Measurements from ENCODE around the gene TRIP13.
"Not testable (repeated sequence)": the region's sequence is repeated elsewhere in the genome, so short reads cannot be mapped to it uniquely, and the experiment has no call there.

The TRIP13 gene

DNA sequence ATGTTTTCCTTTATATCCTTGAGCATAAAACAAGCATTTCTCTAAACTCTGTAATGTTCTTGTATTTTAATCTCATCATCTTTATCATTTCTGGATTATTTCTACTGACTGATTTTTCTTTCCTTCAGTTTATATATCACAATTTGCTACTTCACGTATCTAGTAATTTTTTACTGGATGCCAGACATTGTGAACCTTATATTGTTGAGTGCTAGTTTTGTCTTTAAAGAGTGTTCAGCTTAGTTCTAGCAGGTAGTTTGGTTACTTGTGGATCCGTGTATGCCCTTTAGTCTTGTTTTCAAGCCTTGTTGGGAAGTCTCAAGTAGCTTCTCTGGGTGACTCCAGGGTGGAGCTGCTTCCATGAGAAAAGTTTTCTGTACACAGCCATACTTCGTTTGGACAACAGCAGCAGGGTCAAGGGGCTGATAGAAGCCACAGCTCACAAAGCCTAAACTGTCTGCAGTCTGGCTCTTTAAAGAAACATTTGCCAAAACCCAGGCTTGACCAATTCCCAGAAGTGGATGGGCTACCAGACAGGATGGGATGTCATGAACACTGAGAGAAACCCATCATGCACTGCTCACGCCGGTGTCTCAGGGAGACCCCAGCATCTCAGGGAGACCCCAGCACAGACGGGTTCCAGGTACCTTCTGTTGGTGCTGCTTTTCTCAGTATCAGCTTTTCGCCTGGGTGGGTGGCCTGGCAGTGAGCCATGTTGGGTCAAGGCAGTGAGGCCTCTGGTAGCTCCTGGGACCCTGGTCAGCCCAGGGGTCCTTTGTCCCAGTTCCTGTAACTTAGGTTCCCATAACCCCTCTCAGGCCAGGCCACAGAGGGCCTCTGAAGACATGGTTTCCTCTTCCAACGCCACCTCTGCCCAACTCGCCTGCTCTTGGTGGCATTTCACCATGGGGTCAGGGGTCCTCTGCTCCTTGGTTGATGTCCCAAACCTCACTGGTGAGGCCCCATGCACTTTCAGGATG, 29.1 kb downstream of the TRIP13 start:
- DNase-seq: no peak

DNA sequence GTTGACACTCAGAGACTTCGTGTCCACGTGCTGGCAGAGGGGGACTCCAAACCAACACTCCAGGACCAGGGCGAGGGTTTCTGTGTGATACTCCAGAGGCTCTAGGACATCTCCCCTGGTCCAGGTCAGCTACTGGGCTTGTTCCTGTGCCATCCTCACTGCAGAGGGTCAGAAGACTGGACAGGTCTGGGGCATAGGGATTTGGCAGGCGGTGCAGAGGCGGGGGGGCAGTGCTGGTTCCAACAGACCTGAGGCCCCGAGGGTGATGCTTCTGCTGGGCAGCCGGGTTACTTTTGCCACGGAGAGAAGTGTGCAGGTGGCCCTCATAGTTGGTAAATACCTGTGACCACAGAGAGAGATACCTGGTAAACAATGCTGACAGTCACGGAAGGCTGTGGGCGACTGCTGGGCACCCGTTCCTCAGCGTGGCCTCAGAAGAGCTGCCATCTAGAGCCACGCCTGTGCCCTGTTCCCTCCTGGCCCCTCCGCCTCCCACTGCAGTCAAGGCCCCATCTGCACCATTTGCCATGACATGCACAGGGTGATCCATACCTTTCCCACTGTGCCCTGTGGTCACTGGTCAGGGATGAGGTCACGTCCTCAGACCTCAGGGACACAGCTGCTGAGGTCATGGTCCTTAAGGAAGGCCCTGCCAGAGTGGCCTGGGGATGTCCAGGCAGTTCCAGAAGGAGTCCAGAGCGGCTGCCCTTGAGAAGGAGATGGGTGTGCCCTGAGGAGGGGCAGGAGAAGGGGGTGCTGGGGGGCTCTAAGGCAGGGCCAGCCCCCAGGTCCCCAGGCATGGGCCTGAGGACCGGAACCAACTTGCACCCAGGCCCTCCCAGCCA, 30.0 kb downstream of the TRIP13 start:
- no peak for DNase-seq

DNA sequence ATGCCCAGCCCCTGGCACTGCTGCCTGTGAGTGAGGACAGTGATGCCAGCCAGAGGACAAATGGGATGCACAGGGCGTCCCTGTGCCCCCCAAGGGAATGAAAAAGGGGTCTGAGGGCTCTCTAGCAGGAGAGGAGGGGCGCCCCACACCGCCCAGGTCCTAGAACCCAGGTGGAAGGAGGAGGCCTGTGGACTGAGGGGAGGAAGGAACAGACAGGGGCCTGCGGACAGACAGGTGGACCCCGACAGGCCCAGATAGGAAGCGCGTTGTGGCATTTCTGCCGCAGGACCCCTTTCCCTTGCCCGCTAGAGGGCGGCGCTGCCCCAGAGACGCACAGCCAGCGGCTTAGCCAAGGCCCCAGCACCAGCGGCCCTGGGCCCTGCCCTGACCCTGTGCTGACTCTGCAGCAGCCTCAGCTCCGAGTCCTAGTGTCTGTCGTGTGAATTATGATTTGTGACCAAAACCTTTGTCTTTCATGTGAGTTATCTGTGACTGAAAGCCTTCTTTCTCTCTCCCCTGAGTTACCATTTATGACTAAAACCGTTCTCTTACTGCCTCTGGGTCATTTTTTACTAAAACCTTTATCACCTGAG, 30.7 kb downstream of the TRIP13 start:
- peak; percentile 82 for DNase-seq

DNA sequence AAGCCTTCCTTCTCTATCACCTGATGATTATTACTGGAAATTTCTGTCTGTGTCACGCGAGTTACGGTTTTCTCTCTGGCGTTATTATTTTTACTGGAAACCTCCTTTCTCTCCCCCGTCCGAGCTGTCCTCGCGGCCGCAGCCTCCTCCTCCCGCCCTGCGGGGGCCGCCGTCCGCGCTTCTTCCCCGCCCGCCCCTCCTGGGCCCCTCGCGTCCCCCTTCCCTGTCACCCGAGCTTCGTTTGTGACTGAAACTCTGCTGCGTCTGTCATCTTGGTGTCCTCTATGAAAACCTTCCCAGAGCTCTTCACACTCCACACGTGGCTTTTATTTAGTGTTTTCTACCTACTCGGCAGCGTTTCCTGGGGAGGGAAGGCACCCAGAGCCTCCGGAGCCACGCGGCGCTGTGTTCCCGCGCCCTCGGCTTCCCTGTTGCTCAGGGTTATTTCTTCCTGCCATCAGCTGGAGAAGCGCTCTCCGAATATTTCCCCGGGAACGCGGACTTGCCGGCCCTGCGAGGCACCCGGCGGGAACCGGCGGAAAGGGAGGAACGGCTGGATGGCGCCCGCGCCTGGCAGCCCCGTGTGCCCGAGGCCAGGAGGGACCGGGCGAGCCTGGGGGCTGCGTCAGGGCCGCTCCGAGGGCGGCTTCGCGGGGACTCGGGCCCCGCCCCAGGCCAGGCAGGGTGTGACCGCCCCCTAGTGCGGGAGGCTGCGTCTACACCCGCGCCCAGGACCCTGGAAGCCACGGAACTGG, 33.9 kb downstream of the TRIP13 start:
- DNase-seq: peak; percentile 54

DNA sequence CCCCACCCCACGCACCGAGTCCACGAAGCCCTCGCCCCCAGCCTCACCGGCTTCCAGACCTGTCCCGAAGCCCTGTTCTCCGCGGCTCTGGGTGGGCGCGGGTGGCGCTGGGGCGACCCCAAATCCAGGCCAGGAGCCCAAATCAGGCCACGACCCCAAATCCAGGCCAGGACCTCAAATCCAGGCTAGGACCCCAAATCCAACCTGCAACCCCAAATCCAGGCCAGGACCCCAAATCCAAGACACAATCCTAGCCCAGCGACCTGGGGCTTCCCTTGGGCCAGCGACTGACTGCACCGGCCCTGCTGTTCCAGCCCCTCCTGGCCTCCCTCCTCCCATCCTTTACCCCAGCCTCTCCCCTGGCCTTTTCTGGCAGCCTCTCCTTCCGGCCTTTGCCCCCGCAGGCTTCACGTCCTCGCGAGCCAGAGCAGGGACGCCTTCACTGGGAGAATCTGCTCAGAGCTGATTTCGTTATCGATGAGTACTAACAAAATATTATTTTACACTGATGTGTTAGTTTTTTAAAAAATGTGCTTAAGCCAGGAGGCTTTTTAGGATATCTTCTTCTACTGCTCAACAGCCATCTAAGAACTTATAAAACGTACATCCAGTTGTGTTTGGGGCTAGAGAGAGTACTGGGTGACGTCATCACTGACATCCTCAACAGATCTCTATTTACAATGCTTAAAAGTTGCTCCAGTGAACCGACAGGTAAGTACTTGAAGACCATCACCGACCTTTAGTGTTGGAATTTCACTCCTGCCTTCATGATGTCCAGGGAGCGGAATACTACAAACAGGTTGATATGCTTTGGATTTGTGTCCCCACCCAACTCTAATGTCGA, 34.7 kb downstream of the TRIP13 start:
- DNase-seq: no peak

DNA sequence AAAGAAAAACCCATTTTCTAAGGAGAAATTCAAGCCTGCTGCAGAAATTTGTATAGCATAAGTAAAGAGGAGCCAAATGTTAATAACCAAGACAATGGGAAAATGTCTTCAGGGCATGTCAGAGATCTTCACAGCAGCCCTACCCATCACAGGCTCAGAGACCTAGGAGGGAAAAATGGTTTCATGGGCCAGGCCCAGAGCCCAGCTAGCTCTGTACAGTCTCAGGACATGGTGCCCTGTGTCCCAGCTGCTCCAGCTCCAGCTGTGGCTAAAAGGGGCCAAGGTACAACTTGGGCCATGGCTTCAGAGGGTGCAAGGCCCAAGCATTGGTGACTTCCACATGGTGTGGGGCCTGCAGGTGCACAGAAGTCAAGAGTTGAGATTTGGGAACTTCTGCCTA, 36.5 kb downstream of the TRIP13 start:
- not testable (repeated sequence) for DNase-seq

DNA sequence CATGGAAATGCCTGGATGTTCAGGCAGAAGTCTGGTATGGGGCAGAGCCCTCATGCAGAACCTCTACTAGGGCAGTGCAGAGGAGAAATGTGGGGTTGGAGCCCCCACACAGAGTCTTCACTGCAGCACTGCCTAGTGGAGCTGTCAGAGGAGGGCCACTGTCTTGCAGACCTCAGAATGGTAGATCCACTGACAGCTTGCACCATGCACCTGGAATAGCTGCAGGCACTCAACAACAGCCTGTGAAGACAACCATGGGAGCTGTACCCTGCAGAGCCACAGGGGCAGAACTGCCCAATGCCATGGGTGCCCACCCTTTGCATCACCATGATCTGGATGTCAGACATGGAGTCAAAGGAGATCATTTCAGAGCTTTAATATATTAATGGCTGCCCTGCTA, 36.9 kb downstream of the TRIP13 start:
- no peak for DNase-seq

DNA sequence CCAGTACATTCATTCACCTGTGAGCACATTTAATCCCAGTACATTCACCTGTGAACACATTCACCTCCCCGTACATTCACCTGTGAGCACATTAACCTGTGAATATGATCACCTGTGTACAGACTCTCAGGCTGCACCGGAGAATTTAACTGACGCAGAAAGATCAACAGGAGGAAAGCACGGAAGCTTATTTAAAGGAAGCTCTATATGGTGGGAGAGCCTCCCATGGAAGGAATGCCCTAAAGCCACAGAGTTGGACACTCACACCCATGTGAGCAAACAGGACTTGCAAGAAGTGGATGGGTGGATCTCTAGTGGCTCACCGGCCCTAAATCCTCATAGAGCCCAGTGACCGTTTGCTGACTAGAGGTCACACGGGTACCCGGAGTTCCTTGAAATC, 38.2 kb downstream of the TRIP13 start:
- no peak for DNase-seq

DNA sequence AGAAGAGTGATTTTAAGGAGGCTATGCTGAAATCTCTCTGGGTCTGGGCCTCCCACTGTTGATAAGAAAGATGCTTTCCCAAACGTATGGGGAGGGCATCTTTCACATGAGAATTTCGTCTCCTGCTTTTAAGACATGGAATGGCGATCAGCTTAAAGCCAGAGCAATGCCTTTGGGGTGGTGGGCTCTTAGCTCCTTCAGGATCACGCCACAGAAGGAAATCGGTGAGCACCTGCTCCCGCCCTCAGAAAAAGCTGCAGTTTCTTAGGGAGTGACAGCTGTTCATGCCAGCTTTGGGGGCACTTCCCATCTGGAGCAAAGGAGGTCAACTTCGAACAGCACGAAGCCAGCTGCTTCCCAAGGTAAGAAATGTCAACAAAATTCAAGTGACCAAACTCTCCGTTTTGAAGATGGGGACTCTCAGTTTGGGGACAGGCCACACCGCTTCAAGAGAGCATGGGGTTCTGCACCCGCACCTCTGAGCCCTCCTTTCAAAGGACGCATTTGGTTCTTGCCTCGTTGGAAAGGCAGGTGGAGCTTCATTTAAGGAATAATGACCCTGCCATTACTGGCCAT, 39.0 kb downstream of the TRIP13 start:
- DNase-seq: no peak

DNA sequence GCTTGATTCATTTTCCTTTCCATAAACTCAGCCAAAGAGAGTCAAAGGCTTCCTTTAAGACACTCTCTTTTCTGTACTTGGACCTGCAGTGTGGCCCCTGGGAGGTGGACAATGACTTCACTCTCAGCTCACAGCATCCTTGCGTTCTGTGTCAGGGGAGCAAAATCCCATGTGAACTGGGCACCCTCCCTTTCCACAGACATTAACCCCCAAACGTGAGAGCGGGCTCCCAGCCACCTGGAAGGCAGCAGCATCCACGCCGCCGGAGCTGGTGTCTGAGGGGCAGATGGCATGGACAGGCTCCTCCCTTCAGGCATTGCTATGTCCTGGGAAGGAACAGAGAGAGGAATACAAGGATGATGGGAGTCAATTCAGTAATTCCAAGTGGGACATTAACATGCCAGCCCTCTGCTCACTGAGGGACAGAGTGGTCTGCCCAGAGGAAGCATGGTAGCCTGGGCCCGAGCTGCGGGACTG, 39.5 kb downstream of the TRIP13 start:
- no peak for DNase-seq

DNA sequence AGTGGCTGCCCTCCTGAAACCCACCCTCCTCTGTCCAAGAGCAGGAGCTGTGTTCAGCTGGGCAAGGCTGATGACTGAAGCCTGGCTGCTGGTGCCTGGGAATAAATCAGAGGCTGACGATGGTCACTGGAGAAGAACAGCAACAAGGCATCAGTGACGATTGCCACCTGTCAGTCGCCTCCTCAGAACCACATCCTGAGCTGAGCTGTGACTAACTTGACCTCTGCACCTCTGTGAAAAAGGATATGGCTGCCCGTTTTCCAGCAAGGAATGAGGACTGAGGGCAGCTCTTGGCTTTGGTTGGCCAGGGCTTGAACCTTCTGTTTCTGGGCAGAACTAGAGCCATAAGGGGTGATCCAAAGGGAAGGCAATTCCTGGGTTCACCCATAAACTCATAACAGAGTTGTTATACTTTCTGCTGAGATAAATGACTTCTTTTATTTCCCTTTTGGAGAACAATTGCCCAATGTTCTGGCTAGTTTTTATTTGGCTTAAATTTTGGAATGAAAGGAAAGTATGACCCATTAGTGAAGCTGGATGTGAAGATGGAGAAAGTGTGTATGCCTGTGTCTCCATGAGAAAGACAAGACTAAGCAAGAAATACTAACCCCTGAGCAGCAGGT, 40.1 kb downstream of the TRIP13 start:
- no peak for DNase-seq

DNA sequence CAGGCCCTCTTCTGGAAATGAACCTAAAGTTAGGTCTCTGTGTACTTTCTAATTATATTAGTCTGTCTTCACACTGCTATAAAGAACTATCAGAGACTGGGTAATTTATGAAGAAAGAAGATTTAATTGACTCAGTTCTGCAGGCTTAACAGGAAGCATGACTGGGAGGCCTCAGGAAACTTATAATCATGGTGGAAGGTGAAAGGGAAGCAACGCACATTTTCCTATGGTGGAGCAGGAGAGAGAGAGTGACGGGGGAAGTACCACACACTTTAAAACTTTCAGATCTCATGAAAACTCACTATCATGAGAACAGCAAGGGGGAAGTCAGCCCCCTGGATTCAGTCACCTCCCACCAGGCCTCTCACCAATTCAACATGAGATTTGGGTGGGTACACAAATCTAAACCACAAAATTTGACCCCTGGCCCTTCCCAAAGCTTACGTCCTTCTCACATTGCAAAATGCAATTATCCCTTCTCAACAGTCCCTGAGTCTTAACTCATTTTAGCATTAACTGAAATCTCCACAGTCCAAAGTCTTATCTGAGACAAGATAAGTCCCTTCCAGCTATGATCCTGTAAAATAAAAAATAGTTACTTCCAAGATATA, 40.7 kb downstream of the TRIP13 start:
- DNase-seq: no peak

DNA sequence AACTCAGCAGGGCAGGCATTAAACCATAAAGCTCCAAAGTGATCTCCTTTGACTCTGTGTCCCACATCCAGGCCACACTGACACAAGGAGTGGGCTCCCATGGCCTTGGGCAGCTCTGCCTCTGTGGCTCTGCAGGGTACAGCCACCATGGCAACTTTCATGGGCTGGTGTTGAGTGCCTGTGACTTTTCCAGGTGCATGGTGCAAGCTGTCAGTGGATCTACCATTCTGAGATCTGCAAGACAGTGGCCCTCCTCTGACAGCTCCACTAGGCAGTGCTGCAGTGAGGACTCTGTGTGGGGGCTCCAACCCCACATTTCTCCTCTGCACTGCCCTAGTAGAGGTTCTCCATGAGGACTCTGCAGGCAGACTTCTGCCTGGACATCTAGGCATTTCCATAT, 41.3 kb downstream of the TRIP13 start:
- not testable (repeated sequence) for DNase-seq

DNA sequence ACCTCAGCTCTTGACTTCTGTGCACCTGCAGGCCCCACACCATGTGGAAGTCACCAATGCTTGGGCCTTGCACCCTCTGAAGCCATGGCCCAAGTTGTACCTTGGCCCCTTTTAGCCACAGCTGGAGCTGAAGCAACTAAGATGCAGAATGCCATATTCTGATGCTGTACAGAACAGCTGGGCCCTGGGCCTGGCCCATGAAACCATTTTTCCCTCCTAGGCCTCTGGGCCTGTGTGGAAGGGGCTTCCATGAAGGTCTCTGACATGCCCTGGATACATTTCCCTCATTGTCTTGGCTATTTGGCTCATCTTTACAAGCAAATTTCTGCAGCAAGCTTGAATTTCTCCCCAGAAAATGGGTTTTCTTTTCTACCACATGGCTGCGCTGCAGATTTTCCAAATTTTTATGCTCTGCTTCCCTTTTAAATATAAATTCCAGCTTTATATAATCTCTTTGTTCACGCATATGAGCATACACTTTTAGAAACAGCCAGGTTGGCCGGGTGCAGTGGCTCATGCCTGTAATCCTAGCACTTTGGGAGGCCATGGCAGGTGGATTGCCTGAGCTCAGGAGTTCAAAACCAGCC, 41.8 kb downstream of the TRIP13 start:
- not testable (repeated sequence) for DNase-seq

DNA sequence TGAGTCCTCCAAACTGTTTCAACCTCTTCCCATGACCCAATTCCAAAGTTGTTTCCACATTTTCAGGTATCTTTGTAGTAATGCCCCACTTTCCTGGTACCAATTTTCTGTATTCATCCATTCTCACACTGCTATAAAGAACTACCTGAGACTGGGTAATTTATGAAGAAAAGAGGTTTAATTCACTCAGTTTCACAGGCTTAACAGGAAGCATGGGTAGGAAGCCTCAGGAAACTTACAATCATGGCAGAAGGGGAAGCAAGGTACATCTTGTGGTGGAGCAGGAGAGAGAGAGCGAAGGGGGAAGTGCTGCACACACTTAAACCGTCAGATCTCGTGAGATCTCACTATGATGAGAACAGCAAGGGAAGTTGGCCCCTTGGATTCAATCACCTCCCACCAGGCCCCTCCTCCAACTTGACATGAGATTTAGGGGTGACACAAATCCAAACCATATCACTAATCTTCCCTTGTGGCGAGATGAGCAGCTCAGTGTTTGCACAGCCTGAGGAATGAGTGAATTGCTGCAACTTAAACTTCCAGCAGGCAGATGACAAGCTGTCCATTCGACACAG, 42.9 kb downstream of the TRIP13 start:
- DNase-seq: no peak

DNA sequence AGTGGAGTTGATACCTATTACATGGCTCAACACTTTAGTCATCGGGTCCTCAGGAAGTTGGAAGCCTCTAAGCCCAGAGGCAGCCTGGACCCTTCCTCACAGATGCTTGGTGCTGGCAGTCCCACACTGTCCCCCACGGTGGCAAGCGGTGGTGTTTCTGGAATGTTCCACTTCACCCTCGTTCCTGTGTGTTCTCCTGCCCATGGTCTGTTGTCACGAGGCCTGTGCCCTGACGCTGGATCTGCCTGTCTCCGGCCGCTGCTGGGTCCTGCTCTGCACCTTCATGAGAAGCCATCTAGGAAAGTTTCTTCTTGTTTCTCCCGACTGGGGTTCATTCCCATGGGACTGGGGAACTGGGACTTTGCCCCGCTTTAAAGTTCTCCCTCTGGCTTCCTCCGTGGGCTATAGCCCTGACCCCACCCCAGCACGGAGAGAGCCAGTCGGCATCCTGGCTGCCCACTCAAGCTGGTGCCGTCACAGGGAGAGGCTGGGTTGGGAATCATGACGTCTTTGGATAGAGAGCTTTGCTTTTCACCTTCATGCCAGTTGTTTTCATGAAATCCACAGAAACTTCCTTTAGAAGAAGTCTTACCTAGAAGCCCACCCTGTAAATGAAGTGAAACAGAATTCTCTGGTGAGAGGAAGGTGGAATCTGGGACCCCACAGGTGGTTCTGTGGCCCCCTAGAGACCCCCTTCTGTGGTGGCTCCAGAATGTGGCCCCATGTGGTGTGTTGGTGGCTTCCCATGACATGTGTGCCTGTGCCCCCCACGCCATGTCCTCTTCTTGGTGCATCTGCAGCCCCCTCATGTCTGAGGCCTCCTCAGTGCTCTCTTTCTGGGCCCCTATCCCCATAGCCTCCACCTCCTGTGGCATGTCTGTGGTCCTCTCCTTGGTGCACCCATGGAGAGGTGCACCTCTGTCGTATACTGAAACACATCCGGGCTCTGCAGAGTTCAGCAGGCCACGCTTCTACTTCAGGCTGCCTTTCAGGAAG, 43.8 kb downstream of the TRIP13 start:
- no peak for DNase-seq

DNA sequence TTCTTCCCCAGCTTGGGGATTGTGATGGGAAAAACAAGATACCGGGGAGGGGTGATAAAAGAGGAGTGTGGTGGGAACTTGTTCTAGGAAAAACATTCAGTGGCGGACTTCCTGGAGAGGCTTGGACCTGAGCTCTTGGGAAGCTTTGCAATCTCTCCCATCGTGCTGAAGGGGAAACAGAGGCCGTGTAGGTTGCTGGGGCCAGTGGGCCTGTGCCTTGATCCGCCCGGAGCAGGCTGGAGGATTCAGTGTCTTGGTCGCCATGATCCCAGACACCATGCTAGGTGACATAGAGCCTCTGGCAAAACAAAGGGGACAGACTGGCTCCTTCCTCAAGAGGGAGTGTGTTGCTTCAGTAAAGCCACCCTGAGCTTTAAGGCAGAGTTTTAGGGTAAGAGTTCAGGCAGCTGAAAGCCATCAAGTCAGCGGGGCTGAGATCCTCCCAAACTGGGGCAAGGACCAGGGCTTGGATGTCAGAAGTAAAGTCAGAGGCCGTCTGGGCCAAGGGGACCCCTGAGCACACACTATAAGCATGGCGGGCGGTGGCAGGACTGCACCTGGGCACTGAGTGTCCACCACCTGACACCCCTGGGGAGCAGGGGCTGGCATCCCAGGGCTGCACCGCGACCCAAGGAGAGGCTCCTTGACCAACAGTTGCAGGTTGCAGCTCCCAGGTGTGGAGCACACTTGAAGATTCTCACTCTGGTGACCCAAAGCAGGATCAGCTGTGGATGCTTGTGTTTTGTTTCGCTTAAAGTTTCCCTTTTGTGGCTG, 44.7 kb downstream of the TRIP13 start:
- no peak for DNase-seq

Data from stimulated activated CD4-positive, alpha-beta T cell treated with anti-CD3 and anti-CD28 coated beads, Interleukin-15, amount 100 ng/mL, for 24 hours (primary cell).